Renal pelvis (tissue), 4 donors: ENCODE measurements around the gene NRAS. TPM values are rescaled to one million over a fixed set of nuclear protein-coding genes. Genes with fewer than 3 reads are reported as not detected.

Experiments used
- DNase-seq: peaks from one replicate; pipeline ENCODE4 v3.0.0-alpha.2; 2013
- polyA plus RNA-seq, 3 donors: library from polyadenylated mRNA; unstranded; fragments of 120-200 nt; gene quantifications; one replicate each; pipeline ENCODE4 v1.2.1, GENCODE V29; 2013; ENCODE audit not compliant: insufficient read length in 3 of 3

Gene NRAS
- polyA plus RNA-seq, 3 donors, result 55.2 to 67.4 (median 65.2) TPM

- DNase-seq, result no peak
Measured at GRCh38 chr1:114692947-114693346, 23.6 kb downstream of the NRAS start.

DNA sequence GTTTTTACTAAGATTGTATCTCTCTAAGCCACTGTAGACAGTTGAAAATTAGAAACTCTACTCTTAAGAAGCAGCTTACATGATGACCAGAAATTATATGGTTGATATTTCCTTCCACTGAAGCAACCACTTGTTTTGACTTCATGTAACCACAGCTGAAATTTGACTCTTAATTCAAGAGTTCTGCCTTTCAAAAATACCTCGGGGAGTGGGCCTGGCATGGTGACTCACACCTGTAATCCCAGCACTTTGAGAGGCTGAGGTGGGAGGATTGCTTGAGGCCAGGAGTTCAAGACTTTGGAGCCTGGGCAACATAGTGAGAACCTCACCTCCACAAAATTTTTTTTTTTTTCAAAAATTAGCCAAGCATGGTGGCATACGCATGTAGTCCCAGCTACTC, 25.5 kb downstream of the NRAS start:
- no peak for DNase-seq

- DNase-seq, result no peak
Measured at GRCh38 chr1:114690148-114690547, 26.4 kb downstream of the NRAS start.

- DNase-seq, result no peak
Measured at GRCh38 chr1:114688526-114688925, 28.0 kb downstream of the NRAS start.

GRCh38 chr1:114685851-114686250, 30.7 kb downstream of the NRAS start:
- no peak for DNase-seq

- no peak for DNase-seq
Measured at GRCh38 chr1:114677691-114678090, 38.9 kb downstream of the NRAS start.

DNA sequence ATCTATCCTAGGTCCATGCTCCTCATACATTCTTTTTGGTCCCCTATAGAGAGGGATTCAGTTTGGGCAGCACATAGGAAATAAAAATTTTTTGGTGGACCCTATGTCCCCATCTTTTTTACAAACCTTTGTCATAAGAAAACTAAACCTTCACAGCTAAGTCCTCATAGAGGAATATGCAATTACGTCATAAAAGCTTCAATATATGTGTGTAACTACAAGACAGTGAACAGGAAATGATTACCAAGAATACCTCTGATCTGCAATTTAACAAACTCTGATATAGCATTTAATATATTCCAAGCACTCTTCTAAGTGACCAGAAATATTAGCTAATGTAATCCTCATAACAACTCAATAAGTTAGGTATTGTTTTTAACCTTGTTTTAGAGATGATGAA, 40.5 kb downstream of the NRAS start:
- DNase-seq, result no peak

GRCh38 chr1:114671939-114672275, 44.7 kb downstream of the NRAS start:
- no peak for DNase-seq

DNA sequence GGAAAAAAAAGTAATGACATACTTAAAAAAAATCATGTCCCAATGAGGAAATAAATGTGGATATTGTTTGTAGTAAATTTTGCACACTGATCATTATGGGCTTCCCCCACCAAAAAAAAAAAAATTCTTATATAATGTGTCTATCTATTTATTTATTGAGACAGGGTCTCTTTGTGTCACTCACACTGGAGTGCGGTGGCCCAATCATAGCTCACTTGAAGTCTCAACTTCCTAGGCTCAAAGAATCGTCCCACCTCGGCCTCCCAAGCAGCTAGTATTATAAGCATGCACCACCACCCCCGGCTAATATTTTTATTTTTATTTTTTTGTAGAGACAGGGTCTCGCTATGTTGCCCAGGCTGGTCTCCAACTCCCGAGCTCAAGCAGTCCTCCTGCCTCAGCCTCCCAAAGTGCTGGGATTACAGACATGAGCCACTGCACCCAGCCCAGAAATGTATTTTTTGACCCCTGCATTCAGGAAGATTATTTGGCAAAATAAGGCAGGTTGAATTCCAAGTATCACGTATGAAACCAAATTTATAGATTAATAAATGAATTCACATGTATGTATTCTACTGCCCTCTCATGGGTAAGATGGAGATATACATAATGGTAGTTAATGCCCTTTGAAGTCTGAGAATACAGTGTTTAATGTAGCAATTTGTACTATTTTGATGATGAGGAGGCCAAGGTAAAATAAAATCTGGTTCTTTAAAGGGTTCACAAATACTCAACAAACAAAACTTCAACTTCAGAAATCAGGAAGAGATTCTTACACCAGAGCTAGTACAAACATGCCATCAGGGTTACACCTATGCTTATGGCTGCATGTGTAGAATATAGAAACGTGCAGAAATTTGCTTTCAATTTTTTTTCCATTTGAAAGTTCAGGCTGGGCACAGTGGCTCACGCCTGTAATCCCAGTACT, 45.3 kb downstream of the NRAS start:
- no peak for DNase-seq

DNA sequence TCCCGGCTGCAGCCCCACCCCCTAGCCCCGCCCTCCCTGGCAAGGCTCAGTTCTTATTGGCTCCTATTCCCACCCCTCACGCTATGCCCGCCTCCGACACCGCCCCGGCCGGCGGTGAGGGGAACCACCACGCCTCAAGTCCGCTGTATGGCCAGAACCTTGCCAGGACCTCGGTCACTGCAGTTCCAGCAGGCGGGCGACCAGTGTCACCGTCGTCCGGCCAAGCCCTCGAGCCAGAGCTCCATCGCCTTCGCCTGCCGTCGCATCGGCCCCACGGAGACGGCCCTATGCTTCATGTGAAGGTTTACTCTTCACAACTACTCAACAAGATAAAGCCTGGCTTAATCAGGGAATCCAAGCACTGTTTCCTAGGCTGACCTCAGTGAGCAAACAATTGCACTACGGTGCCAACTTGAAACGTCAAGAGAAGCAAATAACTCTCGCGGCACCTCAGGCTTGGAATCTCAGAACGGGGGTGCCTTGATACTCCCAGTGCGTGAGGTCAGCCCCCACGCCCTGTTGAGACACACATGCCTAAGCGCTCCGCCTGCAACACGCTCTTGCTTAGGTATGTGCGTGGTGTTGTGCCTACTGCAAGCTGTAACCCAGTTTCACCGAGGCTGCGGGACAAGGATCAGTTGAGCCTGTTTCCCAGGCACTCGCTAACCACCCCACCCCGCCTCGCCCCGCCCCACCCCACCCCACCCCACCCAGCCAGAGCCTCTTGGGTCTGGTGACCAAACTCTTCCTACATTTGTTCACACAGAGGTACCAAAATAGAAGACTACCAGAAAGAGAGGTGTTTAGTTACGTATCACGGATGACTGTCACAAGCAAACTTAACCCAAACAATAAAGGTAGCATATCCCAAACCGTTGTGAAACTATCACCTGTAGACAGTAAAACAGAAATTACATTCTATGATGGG, 46.2 kb downstream of the NRAS start:
- peak; percentile 90 for DNase-seq

DNA sequence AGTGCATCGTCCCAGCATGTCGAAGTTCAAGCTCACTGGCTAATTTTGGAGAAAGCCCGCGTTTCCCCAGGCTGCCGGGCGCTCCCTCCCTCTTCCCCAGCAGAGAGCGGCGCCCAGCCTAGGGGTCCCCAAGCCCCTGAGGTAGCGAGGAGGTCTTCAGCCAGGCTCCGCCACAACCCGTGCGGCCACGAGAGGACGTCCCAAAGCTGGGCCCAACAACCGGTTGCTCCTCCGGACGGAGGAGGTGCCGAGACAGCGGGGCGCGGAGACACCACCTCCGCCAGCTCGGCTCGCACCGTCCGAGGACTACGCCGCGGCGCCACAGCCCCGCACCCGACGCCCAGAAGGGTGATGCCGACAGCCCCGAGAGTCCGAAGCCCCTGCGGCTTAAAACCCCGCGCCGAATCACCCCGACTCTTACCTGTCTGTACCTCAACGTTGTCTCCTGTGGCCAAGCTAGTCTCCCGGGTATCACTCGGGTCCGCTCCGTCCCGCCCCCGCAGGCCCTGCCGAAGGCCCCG, 46.9 kb downstream of the NRAS start, which contains the start of gene DENND2C:
TSS of gene DENND2C (minus strand) at position 488 of the 521 bp plus-strand sequence. CDS start 44,065 bp downstream, outside the sequence.
- DNase-seq, result no peak

- no peak for DNase-seq
Measured at GRCh38 chr1:114668784-114669561, 47.6 kb downstream of the NRAS start.

DNA sequence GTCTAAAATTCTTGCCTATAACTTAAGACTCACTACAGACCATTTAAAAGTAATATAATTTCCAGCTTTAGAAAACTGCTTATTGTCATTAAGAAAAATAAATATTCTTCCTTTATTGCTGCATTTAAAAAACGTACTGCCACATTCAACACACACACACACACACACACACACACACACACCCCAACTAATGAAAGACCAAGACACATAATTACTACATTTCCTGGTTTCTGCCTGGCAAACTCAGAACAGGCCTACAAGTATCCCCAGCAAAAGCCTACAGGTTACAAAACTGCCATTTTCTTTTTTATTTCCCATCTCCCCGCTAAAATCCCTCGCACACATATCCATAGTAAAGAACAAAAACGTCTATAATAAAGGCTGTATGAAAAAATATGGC, 48.2 kb downstream of the NRAS start:
- DNase-seq, result no peak

- DNase-seq, result no peak
Measured at GRCh38 chr1:114666954-114667353, 49.6 kb downstream of the NRAS start.

DNA sequence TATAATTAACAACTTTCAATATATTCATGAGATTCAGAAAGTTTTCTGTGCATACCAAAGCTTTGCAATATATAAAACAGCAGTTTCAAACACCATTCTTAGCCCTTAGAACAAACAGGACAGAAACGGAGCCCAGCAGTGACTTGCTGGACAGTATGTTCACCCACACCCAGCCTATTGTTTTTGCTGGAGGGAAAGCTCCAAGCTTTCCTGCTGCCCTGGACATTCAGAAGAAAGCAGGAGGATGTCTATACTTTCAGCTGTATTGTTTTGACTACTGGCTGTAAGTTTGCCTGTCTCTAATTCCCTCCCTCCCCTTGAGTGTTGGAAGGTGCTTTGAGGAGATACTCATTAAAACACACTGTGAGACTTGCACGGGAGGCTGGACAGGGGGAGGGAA, 56.3 kb downstream of the NRAS start:
- DNase-seq, result no peak

Other genes starting within 250 kb of the NRAS start
- gene TRIM33, start 205.6 kb downstream of the NRAS start, polyA plus RNA-seq, result 10 to 100 TPM; 44.4 to 62.2 (median 57.9) TPM
- gene BCAS2, start 135.2 kb downstream of the NRAS start, polyA plus RNA-seq, result 10 to 100 TPM; 50.6 to 58.7 (median 53.7) TPM
- 1 to 10 TPM; 3.3 to 4.9 (median 4.0) TPM for gene DENND2C, start 46.7 kb downstream of the NRAS start, polyA plus RNA-seq
- under 1 TPM in 1 of 3 donors, not detected in 2; 0.13 TPM for gene AMPD1, start 21.2 kb downstream of the NRAS start, polyA plus RNA-seq
- gene CSDE1, start 41.2 kb upstream of the NRAS start, polyA plus RNA-seq, result 100 to 1,000 TPM; 394 to 452 (median 432) TPM
- gene SIKE1, start 63.9 kb upstream of the NRAS start, polyA plus RNA-seq, result 10 to 100 TPM; 50.0 to 65.6 (median 51.3) TPM
- gene SYCP1, start 138.1 kb upstream of the NRAS start, polyA plus RNA-seq, result under 1 TPM in 2 of 3 donors, not detected in 1; 0.30 to 0.47 TPM